HG02973 (cell line): ENCODE results near the gene SLC1A2.

ENCODE experiments used
- ATAC-seq: cut with Tn5 transposase; IDR thresholded peaks from one replicate; pipeline ENCODE4 v1.9.1; 2021; ENCODE audit warnings: moderate library complexity; ENCODE audit not compliant: unreplicated experiment

The SLC1A2 gene

GRCh38 chr11:35377262-35377661, 42.1 kb downstream of the SLC1A2 start:
- no peak for ATAC-seq

- no peak for ATAC-seq
These were observed 42.7 kb downstream of the SLC1A2 start for GRCh38 chr11:35376613-35377012.

GRCh38 chr11:35376118-35376510, 43.2 kb downstream of the SLC1A2 start:
- no peak for ATAC-seq

GRCh38 chr11:35375332-35376117, 43.8 kb downstream of the SLC1A2 start:
- no peak for ATAC-seq

GRCh38 chr11:35373284-35373933, 45.9 kb downstream of the SLC1A2 start:
- no peak for ATAC-seq

- ATAC-seq: no peak
These were observed 46.6 kb downstream of the SLC1A2 start for GRCh38 chr11:35372565-35373283.

GRCh38 chr11:35367491-35367890, 51.9 kb downstream of the SLC1A2 start:
- no peak for ATAC-seq

- no peak for ATAC-seq
These were observed 52.6 kb downstream of the SLC1A2 start for GRCh38 chr11:35366798-35367197.

GRCh38 chr11:35365961-35366360, 53.4 kb downstream of the SLC1A2 start:
- no peak for ATAC-seq

- ATAC-seq: no peak
These were observed 54.0 kb downstream of the SLC1A2 start for GRCh38 chr11:35365395-35365794.

GRCh38 chr11:35363854-35364780, 55.2 kb downstream of the SLC1A2 start:
- no peak for ATAC-seq

GRCh38 chr11:35363246-35363801, 56.0 kb downstream of the SLC1A2 start:
- ATAC-seq: no peak

- ATAC-seq: no peak
These were observed 56.8 kb downstream of the SLC1A2 start for GRCh38 chr11:35362521-35362980.

GRCh38 chr11:35360055-35360530, 59.3 kb downstream of the SLC1A2 start:
- ATAC-seq: no peak

- ATAC-seq: no peak
These were observed 59.9 kb downstream of the SLC1A2 start for GRCh38 chr11:35359321-35360054.

GRCh38 chr11:35358391-35358790, 61.0 kb downstream of the SLC1A2 start:
- no peak for ATAC-seq

GRCh38 chr11:35357923-35358322, 61.4 kb downstream of the SLC1A2 start:
- ATAC-seq: no peak

GRCh38 chr11:35355102-35355749, 64.1 kb downstream of the SLC1A2 start:
- no peak for ATAC-seq

GRCh38 chr11:35354644-35355043, 64.7 kb downstream of the SLC1A2 start:
- ATAC-seq: no peak
